Osteocyte (in vitro differentiated cells): Measurements from ENCODE around the gene NOS1AP. TPM values are rescaled to one million over a fixed set of nuclear protein-coding genes. Genes with fewer than 3 reads are reported as not detected.

Source experiments
- DNase-seq: peaks from one replicate; pipeline ENCODE4 v3.0.0; 2021; ENCODE audit warnings: mixed read lengths; ENCODE audit not compliant: unreplicated experiment; ENCODE audit errors: extremely low spot score
- H3K27ac Mint-ChIP-seq: one replicate; pipeline ENCODE4 v1.8.0; 2021; ENCODE audit warnings: mild to moderate bottlenecking, mixed read lengths; ENCODE audit not compliant: unreplicated experiment
- H3K27me3 Mint-ChIP-seq: one replicate; pipeline ENCODE4 v1.8.0; 2021; ENCODE audit warnings: mixed read lengths; ENCODE audit not compliant: unreplicated experiment
- H3K36me3 Mint-ChIP-seq: one replicate; pipeline ENCODE4 v1.8.0; 2021; ENCODE audit warnings: mixed read lengths; ENCODE audit not compliant: unreplicated experiment
- H3K4me1 Mint-ChIP-seq: one replicate; pipeline ENCODE4 v1.8.0; 2021; ENCODE audit warnings: mixed read lengths; ENCODE audit not compliant: unreplicated experiment
- H3K4me3 Mint-ChIP-seq: one replicate; pipeline ENCODE4 v1.8.0; 2021; ENCODE audit warnings: mild to moderate bottlenecking, moderate library complexity, mixed read lengths; ENCODE audit not compliant: unreplicated experiment
- H3K9me3 Mint-ChIP-seq: one replicate; pipeline ENCODE4 v1.8.0; 2021; ENCODE audit warnings: mixed read lengths; ENCODE audit not compliant: unreplicated experiment
- CTCF ChIP-seq: fragments of 200-600 bp; sonication (generic); IDR thresholded peaks from 2 replicates; pipeline ENCODE4 v1.5.0; 2021; ENCODE audit warnings: antibody characterized with exemption, mild to moderate bottlenecking, moderate library complexity
- total RNA-seq: library from RNA; stranded (reverse); gene quantifications from 2 replicates; pipeline ENCODE4 v1.2.1, GENCODE V29; 2021

NOS1AP gene
- total RNA-seq, 1 donor from 2014 or later, result 2.5 TPM

DNA sequence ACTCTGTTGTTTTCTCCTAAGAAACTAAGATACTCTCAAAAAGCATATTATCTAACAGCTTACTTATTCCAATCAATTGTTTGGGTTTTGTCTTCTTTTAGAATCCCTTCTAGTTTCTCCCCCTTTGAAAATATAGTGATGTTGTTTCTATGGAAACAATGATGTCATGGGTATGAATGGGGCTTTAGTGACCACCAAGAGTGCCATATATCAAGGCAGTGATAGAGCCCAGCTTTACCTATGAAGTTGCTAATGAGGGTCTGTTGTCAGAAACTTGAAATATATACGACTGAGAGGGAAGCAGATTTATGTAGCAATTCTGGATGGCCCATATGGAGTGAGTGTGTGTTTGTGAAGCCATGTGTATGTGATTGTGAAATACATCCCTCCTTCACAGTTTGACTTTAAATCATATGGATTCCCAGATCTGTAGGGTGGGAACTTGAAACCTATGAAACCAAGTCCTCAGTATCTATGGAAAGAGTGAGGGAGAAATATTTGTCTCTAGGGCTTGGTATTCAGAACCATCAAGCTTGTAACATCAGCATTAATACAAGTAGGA is 190.5 kb downstream of the NOS1AP start:
- Mint-ChIP-seq H3K36me3 (no peaks in the 10 kb centered on the region), H3K9me3 (no peaks in the 10 kb centered on the region), H3K4me1 (no peaks in the 10 kb centered on the region), H3K27me3 (peaks cover 31% of the 10 kb centered on the region), H3K27ac (no peak overlapping the region), H3K4me3 (no peak overlapping the region)
- TF ChIP-seq CTCF, result no peak
- no peak for DNase-seq

- H3K27me3 Mint-ChIP-seq, result peaks cover 34% of the 10 kb centered on the region
- no peak overlapping the region for H3K4me3 Mint-ChIP-seq
- no peak for TF ChIP-seq CTCF
- no peak overlapping the region for H3K27ac Mint-ChIP-seq
- no peaks in the 10 kb centered on the region for H3K36me3 Mint-ChIP-seq
- no peak for DNase-seq
- no peaks in the 10 kb centered on the region for H3K9me3 Mint-ChIP-seq
- no peaks in the 10 kb centered on the region for H3K4me1 Mint-ChIP-seq
These were observed 194.6 kb downstream of the NOS1AP start for GRCh38 chr1:162264108-162264507.

- no peak for TF ChIP-seq CTCF
- Mint-ChIP-seq H3K27ac (no peak overlapping the region), H3K4me3 (no peak overlapping the region), H3K4me1 (no peaks in the 10 kb centered on the region), H3K27me3 (peaks cover 34% of the 10 kb centered on the region), H3K36me3 (no peaks in the 10 kb centered on the region), H3K9me3 (no peaks in the 10 kb centered on the region)
- no peak for DNase-seq
These were observed 196.5 kb downstream of the NOS1AP start for GRCh38 chr1:162265983-162266382.

GRCh38 chr1:162270016-162270770 is 200.7 kb downstream of the NOS1AP start:
- no peak for DNase-seq
- Mint-ChIP-seq H3K36me3 (no peaks in the 10 kb centered on the region), H3K4me3 (no peak overlapping the region), H3K4me1 (no peaks in the 10 kb centered on the region), H3K9me3 (no peaks in the 10 kb centered on the region), H3K27me3 (peaks cover 19% of the 10 kb centered on the region), H3K27ac (no peak overlapping the region)
- no peak for TF ChIP-seq CTCF

DNA sequence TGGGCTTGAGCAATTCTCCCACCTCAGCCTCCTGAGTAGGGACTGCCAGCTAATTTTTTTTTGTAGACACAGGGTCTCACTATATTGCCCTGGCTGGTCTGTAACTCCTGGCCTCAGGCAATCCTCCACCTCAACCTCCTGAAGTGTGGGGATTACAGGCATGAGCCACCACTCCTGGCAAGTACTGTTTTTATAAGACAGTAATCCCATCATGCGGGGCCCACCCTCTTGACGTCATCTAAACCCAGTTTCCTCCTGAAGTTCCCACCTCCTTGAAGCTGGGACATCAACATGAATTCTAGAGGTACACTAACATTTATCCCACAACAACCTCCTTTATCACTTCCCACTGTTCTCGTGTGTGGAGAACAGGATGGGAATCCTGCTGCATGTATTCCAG is 202.5 kb downstream of the NOS1AP start:
- H3K4me1 Mint-ChIP-seq, result no peaks in the 10 kb centered on the region
- peaks cover 22% of the 10 kb centered on the region for H3K27me3 Mint-ChIP-seq
- peak; percentile 38 for DNase-seq
- no peak overlapping the region for H3K4me3 Mint-ChIP-seq
- H3K27ac Mint-ChIP-seq, result no peak overlapping the region
- no peak for TF ChIP-seq CTCF
- no peaks in the 10 kb centered on the region for H3K36me3 Mint-ChIP-seq
- H3K9me3 Mint-ChIP-seq, result no peaks in the 10 kb centered on the region
